ENCODE results near the gene RTN4RL2. TPM values are rescaled to one million over a fixed set of nuclear protein-coding genes. Genes with fewer than 3 reads are reported as not detected.

Gene RTN4RL2
- total and polyA plus RNA-seq, 9 of the 15 experiments (the other 6 are each of a cell fraction or from before 2014, with no cell fraction given), result 0.06 to 1.9 (median 0.34) TPM; not detected in 4

- TF ChIP-seq PHF8 (IDR thresholded peaks at IDR 0.05; ENCODE audit: borderline replicate concordance, low read length) (peak; percentile 3; the same call in 1 of the 2 replicates), ZBTB11 (CRISPR knock-in tag; IDR thresholded peaks at IDR 0.05) (no peak), PPARD (CRISPR knock-in tag; IDR thresholded peaks at IDR 0.05) (no peak), ZNF316 (IDR thresholded peaks at IDR 0.05) (peak; percentile 91), C11orf30 (IDR thresholded peaks at IDR 0.05; ENCODE audit: low read depth) (peak; percentile 90), HMGN3 (IDR thresholded peaks at IDR 0.05; ENCODE audit: borderline replicate concordance, extremely low read depth, insufficient read length, low read depth, low read length) (peak; percentile 40), MEIS2 (IDR thresholded peaks at IDR 0.05; ENCODE audit: partially characterized antibody) (no peak)
Observed at GRCh38 chr11:57460758-57461749, 726 bp downstream of the RTN4RL2 start (continued).
